Activated CD4-positive, alpha-beta T cell treated with anti-CD3 and anti-CD28 coated beads, Interleukin-2, amount 50 U/mL, for 24 hours (primary cell): ENCODE measurements around the gene DHX57.
"Not testable (repeated sequence)": the region's sequence is repeated elsewhere in the genome, so short reads cannot be mapped to it uniquely, and the experiment has no call there.

Experiments used
- DNase-seq, 2 donors: peaks; one replicate each; pipeline ENCODE4 v3.0.0-alpha.2; 2020; ENCODE audit warnings: low read depth in 1 of 2, low spot score in 1 of 2

DHX57 gene

GRCh38 chr2:38866773-38867443, 8.8 kb downstream of the DHX57 start:
- DNase-seq, result no peak

- DNase-seq, result no peak
Measured at GRCh38 chr2:38863061-38863695, 12.6 kb downstream of the DHX57 start.

- DNase-seq, result no peak
Measured at GRCh38 chr2:38862476-38862875, 13.3 kb downstream of the DHX57 start.

GRCh38 chr2:38856165-38856564, 19.6 kb downstream of the DHX57 start:
- DNase-seq, result no peak

- no peak for DNase-seq
Measured at GRCh38 chr2:38850045-38850444, 25.7 kb downstream of the DHX57 start.

GRCh38 chr2:38836791-38837190, 38.9 kb downstream of the DHX57 start:
- DNase-seq, result no peak

GRCh38 chr2:38835990-38836389, 39.7 kb downstream of the DHX57 start:
- DNase-seq, result no peak

GRCh38 chr2:38835015-38835601, 40.6 kb downstream of the DHX57 start:
- DNase-seq, result no peak

- DNase-seq, result no peak
Measured at GRCh38 chr2:38830526-38831159, 45.1 kb downstream of the DHX57 start.

- no peak for DNase-seq
Measured at GRCh38 chr2:38829971-38830370, 45.8 kb downstream of the DHX57 start.

- DNase-seq, result no peak
Measured at GRCh38 chr2:38828460-38828859, 47.3 kb downstream of the DHX57 start.

GRCh38 chr2:38827539-38828145, 48.1 kb downstream of the DHX57 start:
- not testable (repeated sequence) for DNase-seq

GRCh38 chr2:38825956-38826355, 49.8 kb downstream of the DHX57 start:
- DNase-seq, result no peak

GRCh38 chr2:38824906-38825305, 50.8 kb downstream of the DHX57 start:
- DNase-seq, result no peak

- DNase-seq, result no peak
Measured at GRCh38 chr2:38823386-38823785, 52.3 kb downstream of the DHX57 start.

GRCh38 chr2:38818565-38818964, 57.2 kb downstream of the DHX57 start:
- DNase-seq, result no peak

- no peak for DNase-seq
Measured at GRCh38 chr2:38815936-38816335, 59.8 kb downstream of the DHX57 start.

GRCh38 chr2:38810488-38810887, 65.2 kb downstream of the DHX57 start:
- DNase-seq, result no peak

- no peak for DNase-seq
Measured at GRCh38 chr2:38808677-38809076, 67.1 kb downstream of the DHX57 start.

GRCh38 chr2:38806733-38807059, 69.0 kb downstream of the DHX57 start:
- DNase-seq, result no peak

GRCh38 chr2:38806015-38806732, 69.6 kb downstream of the DHX57 start:
- DNase-seq, result no peak
